ENCODE measurements around the gene RAMP3. TPM values are rescaled to one million over a fixed set of nuclear protein-coding genes. Genes with fewer than 3 reads are reported as not detected.

RAMP3 gene
- total and polyA plus RNA-seq, 2 donors (not counting 1 experiment from before 2014, with no cell fraction given): 0.17 TPM; not detected in 1

DNA sequence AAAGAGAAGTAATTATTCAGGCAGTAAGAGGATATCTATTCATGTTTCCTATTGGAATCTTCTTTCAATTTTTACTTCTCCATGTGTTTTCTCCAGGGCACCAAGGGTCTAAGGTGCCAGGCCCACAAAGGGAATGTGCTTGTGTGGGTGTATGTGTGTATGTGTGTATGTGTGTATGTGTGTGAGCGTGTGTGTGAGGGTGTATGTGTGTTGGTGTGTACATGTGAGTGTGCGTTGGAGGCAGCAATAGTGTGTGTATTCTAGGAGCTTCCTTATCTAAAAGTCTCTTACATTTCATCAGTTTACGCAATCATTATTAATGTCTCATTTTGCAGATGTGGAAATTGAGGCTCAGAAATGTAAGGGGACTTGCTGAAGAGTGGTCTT, 28.3 kb downstream of the RAMP3 start:
- H3K36me3 ChIP-seq (ENCODE audit: control insufficient read depth, insufficient read depth, low read length): no peaks in the 10 kb centered on the region
- H4K20me1 ChIP-seq (ENCODE audit: control insufficient read depth, extremely low read depth, insufficient read depth, low read length): no peaks in the 10 kb centered on the region
- no peaks in the 10 kb centered on the region for H3K79me2 ChIP-seq (ENCODE audit: control insufficient read depth, insufficient read depth, low read length)
- no peak for DNase-seq (ENCODE audit: low read depth in 2 of 2)
- TF ChIP-seq EZH2 (IDR thresholded peaks at IDR 0.05; ENCODE audit: low read length, missing control alignments): no peak
- TF ChIP-seq, protein P1, sequence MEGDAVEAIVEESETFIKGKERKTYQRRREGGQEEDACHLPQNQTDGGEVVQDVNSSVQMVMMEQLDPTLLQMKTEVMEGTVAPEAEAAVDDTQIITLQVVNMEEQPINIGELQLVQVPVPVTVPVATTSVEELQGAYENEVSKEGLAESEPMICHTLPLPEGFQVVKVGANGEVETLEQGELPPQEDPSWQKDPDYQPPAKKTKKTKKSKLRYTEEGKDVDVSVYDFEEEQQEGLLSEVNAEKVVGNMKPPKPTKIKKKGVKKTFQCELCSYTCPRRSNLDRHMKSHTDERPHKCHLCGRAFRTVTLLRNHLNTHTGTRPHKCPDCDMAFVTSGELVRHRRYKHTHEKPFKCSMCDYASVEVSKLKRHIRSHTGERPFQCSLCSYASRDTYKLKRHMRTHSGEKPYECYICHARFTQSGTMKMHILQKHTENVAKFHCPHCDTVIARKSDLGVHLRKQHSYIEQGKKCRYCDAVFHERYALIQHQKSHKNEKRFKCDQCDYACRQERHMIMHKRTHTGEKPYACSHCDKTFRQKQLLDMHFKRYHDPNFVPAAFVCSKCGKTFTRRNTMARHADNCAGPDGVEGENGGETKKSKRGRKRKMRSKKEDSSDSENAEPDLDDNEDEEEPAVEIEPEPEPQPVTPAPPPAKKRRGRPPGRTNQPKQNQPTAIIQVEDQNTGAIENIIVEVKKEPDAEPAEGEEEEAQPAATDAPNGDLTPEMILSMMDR (conservative IDR thresholded peaks at IDR 0.05 in 1 of 2, IDR thresholded peaks at IDR 0.05 in 1 of 2; ENCODE audit: low read depth in 1 of 2, low read length in 2 of 2): no peak
- H3K27ac ChIP-seq (ENCODE audit: insufficient read depth, low read length): no peak overlapping the region
- no peaks in the 10 kb centered on the region for H3K4me1 ChIP-seq (ENCODE audit: control insufficient read depth, extremely low read depth, insufficient read depth, low read length)
- no peak overlapping the region for H3K9ac ChIP-seq (ENCODE audit: insufficient read depth, low read length)
- no peak overlapping the region for H2AFZ ChIP-seq (ENCODE audit: low read length)
- H3K9me3 ChIP-seq (ENCODE audit: control insufficient read depth, insufficient read depth, low read depth, low read length): no peaks in the 10 kb centered on the region
- H3K4me3 ChIP-seq (replicated peaks in 1 of 4; ENCODE audit: control extremely low read depth in 1 of 4, insufficient read depth in 1 of 4, low read depth in 3 of 4, low read length in 4 of 4): no peak overlapping the region
- H3K4me2 ChIP-seq (ENCODE audit: extremely low read depth, insufficient read depth, low read length): no peak overlapping the region
- H3K27me3 ChIP-seq (ENCODE audit: control insufficient read depth, insufficient read depth, low read length): no peaks in the 10 kb centered on the region

DNA sequence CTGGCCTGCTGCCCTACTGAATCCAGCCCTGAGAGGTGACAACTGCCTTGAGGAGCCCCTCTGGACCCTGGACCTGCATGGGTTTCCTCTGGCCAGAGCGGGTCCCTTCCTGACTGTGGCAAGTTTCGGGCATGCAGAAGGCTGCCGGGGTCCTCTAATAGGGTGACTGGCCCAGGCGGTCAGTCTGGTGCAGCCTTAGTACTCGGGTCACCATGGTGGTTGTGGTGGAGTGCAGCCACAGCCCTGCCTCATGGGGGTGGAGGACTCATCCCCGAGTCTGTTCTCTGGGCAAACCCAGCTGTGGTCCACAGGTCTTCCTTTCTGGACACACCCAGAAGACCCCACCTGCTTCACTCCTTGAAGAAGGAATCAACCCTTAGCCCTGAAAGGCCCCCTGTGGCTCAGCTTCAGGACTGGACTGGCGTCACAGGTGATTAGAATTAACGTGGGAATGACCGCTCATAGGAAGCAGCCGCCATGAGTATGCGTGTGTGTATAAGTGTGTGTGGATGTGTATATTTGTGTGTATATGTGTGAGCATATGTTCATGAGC, 28.7 kb downstream of the RAMP3 start:
- Histone ChIP-seq H3K4me1 (ENCODE audit: control insufficient read depth, extremely low read depth, insufficient read depth, low read length) (no peaks in the 10 kb centered on the region), H3K4me3 (replicated peaks in 1 of 4; ENCODE audit: control extremely low read depth in 1 of 4, insufficient read depth in 1 of 4, low read depth in 3 of 4, low read length in 4 of 4) (no peak overlapping the region), H3K79me2 (ENCODE audit: control insufficient read depth, insufficient read depth, low read length) (no peaks in the 10 kb centered on the region), H3K9me3 (ENCODE audit: control insufficient read depth, insufficient read depth, low read depth, low read length) (no peaks in the 10 kb centered on the region), H3K27ac (ENCODE audit: insufficient read depth, low read length) (no peak overlapping the region), H3K36me3 (ENCODE audit: control insufficient read depth, insufficient read depth, low read length) (no peaks in the 10 kb centered on the region), H2AFZ (ENCODE audit: low read length) (no peak overlapping the region), H3K4me2 (ENCODE audit: extremely low read depth, insufficient read depth, low read length) (no peak overlapping the region), H4K20me1 (ENCODE audit: control insufficient read depth, extremely low read depth, insufficient read depth, low read length) (no peaks in the 10 kb centered on the region), H3K27me3 (ENCODE audit: control insufficient read depth, insufficient read depth, low read length) (no peaks in the 10 kb centered on the region), H3K9ac (ENCODE audit: insufficient read depth, low read length) (no peak overlapping the region)
- no peak for DNase-seq (ENCODE audit: low read depth in 2 of 2)
- no peak for TF ChIP-seq EZH2 (IDR thresholded peaks at IDR 0.05; ENCODE audit: low read length, missing control alignments)
- TF ChIP-seq, protein P1 (conservative IDR thresholded peaks at IDR 0.05 in 1 of 2, IDR thresholded peaks at IDR 0.05 in 1 of 2; ENCODE audit: low read depth in 1 of 2, low read length in 2 of 2): no peak

DNA sequence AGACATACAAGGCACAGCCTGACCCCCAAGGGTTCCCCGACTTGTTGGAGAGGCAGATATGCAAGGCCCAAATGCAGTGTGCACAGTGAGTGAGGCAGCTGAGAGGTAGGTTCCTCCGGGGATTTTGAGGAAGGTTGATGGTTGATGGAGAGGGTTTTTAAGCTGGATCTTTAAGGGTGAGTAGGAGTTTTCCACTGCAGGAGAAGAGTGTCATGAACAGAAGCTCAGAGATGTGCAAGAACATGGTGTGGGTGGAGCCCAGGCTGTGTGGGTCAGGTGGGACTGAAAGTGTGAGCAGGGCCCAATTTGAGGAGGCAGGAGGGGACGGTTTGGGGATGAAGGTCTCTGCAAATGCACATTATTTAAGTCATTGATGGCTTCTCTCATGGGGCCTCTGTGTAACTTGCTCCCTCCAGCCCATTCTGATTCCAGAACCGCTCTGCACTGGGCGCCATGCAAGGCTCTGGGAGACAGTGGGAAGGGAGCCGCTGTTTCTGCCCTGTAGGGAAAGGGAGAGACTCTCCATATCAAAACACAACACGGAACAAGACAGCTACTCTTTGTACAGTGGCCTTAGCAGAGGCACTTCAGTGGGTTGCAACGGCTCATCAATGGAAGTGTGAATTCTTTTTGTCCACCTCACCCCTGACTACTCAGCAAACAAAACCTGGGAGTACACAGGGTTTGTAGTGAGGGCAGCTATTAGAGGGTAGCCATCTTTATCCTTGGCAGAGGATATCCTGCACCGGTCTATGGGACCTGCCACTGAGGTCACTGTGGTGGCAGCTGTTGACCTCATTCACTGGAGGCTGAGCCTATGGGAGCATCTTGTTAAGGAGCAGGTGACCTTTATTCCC, 29.7 kb downstream of the RAMP3 start:
- H3K27me3 ChIP-seq (ENCODE audit: control insufficient read depth, insufficient read depth, low read length): no peaks in the 10 kb centered on the region
- no peak overlapping the region for H3K9ac ChIP-seq (ENCODE audit: insufficient read depth, low read length)
- DNase-seq (ENCODE audit: low read depth in 2 of 2): no peak
- no peaks in the 10 kb centered on the region for H3K4me1 ChIP-seq (ENCODE audit: control insufficient read depth, extremely low read depth, insufficient read depth, low read length)
- no peak overlapping the region for H3K4me2 ChIP-seq (ENCODE audit: extremely low read depth, insufficient read depth, low read length)
- H3K36me3 ChIP-seq (ENCODE audit: control insufficient read depth, insufficient read depth, low read length): no peaks in the 10 kb centered on the region
- H3K79me2 ChIP-seq (ENCODE audit: control insufficient read depth, insufficient read depth, low read length): no peaks in the 10 kb centered on the region
- TF ChIP-seq EZH2 (IDR thresholded peaks at IDR 0.05; ENCODE audit: low read length, missing control alignments): no peak
- TF ChIP-seq, protein P1 (conservative IDR thresholded peaks at IDR 0.05 in 1 of 2, IDR thresholded peaks at IDR 0.05 in 1 of 2; ENCODE audit: low read depth in 1 of 2, low read length in 2 of 2): no peak
- H3K27ac ChIP-seq (ENCODE audit: insufficient read depth, low read length): no peak overlapping the region
- no peak overlapping the region for H2AFZ ChIP-seq (ENCODE audit: low read length)
- no peak overlapping the region for H3K4me3 ChIP-seq (replicated peaks in 1 of 4; ENCODE audit: control extremely low read depth in 1 of 4, insufficient read depth in 1 of 4, low read depth in 3 of 4, low read length in 4 of 4)
- no peaks in the 10 kb centered on the region for H4K20me1 ChIP-seq (ENCODE audit: control insufficient read depth, extremely low read depth, insufficient read depth, low read length)
- H3K9me3 ChIP-seq (ENCODE audit: control insufficient read depth, insufficient read depth, low read depth, low read length): no peaks in the 10 kb centered on the region

Data from fibroblast of lung (primary cell).